HG02610 (cell line): Measurements from ENCODE around the gene STAT5A.
"Not testable (repeated sequence)": the region's sequence is repeated elsewhere in the genome, so short reads cannot be mapped to it uniquely, and the experiment has no call there.

ENCODE experiments used
- ATAC-seq: cut with Tn5 transposase; IDR thresholded peaks from one replicate; pipeline ENCODE4 v1.9.1; 2021; ENCODE audit warnings: mild to moderate bottlenecking, moderate library complexity; ENCODE audit not compliant: unreplicated experiment

STAT5A gene

DNA sequence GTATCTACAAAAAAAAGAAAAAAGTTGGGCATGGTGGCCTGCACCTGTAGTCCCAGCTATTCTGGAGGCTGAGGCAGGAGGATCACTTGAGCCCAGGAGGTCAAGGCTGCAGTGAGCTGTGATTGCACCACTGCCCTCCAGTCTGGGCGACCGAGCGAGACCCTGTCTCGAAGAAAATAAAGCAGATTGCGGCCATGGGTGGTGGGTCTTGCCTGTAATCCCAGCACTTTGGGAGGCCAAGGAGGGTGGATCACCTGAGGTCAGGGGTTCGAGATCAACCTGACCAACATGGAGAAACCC is 16.7 kb downstream of the STAT5A start:
- ATAC-seq, result not testable (repeated sequence)

DNA sequence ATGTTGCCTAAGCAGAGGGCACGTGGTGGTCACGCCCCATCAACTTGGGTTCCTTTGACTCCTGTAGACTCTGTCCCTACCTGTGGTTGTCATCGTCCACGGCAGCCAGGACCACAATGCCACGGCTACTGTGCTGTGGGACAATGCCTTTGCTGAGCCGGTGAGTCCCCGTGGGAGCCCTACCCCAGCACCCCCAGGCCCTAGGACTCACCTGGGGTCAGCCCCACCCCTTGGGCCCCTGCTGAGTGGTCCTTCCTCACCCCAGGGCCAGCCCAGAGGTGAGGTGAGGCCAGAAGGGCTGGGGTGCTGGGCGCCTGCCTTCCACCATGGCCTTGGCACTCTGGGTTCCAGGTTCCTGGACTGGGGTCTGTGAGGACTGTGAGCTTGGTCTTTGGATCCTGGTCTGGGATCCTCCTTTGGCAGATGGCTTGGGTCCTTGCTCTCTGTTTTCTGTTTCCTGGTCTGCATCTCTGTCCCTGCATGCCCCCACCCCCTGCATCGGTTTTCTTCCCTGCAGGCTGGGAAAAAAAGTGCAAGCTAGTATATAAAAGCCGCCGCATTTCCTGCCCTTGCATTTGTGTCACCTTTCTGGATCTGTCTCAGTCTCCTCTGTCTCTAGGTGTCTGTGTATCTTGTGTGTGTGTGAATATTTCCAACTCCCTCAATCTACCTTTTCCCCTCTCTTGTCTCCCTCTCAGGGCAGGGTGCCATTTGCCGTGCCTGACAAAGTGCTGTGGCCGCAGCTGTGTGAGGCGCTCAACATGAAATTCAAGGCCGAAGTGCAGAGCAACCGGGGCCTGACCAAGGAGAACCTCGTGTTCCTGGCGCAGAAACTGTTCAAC is 17.5 kb downstream of the STAT5A start:
- no peak for ATAC-seq

DNA sequence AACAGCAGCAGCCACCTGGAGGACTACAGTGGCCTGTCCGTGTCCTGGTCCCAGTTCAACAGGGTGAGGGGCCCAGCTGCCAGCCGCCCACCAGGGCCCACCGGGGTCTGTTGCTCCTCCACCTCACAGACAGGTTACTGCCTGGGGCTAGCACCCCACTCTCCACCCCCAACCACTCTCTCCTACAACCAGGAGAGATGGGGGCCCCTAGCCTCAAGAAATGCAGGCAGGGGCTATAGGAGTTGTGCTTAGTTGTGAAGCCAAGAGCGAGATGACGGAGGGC is 18.0 kb downstream of the STAT5A start:
- no peak for ATAC-seq

DNA sequence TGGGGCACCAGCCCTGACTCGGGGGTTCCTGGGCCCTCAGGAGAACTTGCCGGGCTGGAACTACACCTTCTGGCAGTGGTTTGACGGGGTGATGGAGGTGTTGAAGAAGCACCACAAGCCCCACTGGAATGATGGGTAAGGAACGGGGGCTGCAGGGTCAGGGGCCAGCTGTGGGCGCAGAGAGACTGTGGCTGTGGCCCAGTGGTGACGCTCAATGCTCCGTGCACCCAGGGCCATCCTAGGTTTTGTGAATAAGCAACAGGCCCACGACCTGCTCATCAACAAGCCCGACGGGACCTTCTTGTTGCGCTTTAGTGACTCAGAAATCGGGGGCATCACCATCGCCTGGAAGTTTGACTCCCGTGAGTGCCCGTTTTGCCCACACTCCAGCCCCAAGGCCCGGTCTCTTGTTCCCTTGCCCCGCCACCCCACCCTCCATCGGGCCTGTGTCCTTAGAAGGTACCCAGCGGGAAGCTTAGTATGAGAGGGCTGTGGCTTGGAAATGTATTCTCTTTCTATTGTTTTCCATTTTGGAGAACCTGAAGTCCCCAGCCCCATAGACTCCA is 19.1 kb downstream of the STAT5A start:
- no peak for ATAC-seq

DNA sequence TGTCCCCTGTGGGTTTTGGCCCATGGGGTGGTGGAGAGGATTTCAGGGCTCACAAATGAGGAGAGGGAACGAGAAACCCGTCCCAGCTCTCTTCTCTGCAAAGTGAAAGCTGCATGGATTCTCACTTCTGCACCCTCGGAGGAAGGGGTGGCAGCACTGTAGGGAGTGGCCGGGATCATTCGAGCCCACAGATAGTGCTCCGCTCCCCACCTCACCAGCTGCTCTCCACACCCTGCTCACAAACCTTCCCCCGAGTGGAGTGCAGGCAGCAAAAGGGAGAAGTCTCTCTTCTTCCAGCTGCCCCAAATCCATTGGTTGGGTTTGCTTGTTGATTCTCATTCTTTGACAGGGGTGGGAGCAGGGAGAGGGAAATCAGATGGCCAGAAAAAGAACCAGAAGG is 20.1 kb downstream of the STAT5A start:
- no peak for ATAC-seq

DNA sequence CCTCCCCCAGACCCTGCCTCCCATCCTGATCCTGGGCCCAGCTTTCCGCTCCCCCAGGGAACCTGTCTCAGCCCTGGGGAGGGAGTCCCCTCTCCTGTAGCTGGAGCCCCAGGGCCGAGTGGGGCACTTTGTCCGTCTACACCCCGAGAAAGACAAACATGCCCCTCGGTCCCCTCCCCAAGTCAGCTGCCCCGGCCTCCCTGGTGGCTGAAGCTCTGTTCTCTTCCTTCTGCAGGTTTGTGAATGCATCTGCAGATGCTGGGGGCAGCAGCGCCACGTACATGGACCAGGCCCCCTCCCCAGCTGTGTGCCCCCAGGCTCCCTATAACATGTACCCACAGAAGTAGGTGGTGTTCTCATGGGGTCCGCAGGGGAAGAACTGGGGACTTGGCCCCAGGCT is 20.8 kb downstream of the STAT5A start:
- ATAC-seq, result no peak

DNA sequence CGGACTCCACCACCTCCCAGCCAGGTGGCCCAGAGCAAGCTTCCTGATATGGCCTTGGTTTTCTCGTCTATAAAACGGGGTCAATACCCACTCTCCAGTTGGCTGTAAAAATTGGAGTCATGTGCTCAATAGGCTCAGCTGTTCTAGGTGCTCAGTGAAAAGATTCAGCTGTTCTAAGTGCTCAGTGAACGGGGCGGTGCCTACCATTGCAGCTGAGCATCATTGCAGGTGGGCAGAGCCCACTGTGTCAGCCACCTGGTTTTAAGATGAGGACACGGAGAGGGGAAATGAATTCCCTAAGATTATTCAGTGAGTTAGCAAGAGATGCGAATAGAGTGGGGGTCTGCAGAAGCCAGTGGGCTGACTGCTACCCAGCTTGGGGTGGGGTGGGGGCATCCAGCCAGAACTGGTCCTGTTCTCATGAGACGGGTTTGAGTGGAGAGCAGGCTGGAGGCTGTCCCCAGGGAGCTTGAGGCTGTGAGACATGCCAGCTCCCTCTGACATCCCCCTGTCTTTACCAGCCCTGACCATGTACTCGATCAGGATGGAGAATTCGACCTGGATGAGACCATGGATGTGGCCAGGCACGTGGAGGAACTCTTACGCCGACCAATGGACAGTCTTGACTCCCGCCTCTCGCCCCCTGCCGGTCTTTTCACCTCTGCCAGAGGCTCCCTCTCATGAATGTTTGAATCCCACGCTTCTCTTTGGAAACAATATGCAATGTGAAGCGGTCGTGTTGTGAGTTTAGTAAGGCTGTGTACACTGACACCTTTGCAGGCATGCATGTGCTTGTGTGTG is 21.9 kb downstream of the STAT5A start:
- ATAC-seq, result no peak

DNA sequence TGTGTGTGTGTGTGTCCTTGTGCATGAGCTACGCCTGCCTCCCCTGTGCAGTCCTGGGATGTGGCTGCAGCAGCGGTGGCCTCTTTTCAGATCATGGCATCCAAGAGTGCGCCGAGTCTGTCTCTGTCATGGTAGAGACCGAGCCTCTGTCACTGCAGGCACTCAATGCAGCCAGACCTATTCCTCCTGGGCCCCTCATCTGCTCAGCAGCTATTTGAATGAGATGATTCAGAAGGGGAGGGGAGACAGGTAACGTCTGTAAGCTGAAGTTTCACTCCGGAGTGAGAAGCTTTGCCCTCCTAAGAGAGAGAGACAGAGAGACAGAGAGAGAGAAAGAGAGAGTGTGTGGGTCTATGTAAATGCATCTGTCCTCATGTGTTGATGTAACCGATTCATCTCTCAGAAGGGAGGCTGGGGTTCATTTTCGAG is 22.5 kb downstream of the STAT5A start:
- no peak for ATAC-seq

DNA sequence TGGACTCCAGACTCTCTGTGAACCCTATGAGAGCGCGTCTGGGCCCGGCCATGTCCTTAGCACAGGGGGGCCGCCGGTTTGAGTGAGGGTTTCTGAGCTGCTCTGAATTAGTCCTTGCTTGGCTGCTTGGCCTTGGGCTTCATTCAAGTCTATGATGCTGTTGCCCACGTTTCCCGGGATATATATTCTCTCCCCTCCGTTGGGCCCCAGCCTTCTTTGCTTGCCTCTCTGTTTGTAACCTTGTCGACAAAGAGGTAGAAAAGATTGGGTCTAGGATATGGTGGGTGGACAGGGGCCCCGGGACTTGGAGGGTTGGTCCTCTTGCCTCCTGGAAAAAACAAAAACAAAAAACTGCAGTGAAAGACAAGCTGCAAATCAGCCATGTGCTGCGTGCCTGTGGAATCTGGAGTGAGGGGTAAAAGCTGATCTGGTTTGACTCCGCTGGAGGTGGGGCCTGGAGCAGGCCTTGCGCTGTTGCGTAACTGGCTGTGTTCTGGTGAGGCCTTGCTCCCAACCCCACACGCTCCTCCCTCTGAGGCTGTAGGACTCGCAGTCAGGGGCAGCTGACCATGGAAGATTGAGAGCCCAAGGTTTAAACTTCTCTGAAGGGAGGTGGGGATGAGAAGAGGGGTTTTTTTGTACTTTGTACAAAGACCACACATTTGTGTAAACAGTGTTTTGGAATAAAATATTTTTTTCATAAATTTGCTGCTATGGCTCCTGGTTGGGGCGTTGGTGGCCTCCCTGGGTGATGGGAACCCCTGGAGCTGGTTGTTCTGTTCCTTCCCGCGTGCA is 23.1 kb downstream of the STAT5A start:
- no peak for ATAC-seq

DNA sequence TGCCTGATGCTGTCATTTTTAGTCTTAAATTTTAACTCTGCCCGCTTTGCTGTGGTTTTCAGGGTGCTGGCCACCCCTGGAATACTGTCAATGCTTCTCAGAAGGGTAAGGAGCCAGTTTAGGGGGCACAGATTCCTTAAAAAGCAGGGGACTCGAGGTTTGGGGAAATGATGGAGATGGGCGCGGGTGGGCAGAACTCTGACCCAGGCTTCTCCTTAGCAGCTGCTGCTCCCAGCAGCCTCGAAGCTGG is 23.7 kb downstream of the STAT5A start:
- ATAC-seq, result no peak

DNA sequence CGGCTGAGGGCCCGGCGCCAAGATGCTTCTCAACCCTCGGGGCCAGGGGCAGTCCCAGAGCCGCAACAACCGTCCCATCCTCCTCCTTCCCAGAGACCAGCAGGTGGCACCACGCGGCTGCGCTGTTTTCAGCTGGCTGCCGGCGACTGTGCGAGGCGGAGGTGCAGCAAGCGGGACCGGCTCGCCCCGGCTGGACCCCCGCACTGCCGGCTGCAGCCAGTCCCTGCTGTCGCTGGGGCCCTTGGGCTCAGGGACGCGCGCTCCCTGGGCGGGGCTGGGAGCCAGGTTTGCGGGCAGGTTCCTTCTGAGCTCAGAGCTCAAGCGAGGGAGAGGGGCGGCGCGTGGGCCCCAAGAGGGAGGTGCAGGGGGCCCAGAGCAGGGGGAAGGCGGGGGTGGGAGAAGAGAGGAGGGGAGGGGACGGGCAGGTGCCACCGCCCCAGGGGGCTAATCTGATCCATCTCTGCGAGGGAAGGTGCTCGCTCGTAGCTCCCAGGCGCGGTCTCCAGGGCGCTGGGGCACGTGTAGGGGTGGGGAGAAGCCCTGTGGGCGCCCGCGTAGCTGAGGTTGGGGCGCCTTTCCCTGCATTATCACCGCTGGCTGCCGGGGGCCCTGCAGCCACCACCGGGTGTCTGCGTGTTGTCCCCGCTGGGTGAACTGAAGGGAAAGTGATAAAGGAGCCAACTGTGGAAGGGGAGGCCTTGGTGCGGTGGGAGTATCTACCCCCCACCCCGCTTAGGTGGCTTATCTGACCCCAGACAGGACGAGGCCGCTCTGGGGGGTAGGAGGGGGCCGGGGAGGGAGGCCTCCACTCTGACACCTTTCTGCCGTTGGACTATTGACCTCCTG is 24.2 kb downstream of the STAT5A start:
- ATAC-seq, result no peak

DNA sequence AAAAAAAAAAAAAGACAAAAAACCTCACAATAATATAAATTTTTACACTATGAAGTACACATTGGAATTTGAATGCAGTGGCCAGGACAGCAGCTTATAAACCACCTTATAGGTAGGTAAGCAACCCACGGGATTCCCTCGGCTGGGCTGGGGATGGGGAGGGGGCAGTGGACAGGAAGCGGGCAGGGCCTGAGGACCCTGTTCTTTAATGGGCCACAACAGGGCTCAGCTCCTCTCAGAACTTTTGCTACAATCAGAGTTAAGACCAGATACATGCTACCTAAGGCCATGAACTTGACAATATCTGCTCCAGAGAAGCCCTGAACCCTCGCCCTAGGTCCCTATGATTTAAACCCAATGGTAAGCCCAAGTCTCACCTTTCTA is 25.1 kb downstream of the STAT5A start:
- ATAC-seq, result no peak

DNA sequence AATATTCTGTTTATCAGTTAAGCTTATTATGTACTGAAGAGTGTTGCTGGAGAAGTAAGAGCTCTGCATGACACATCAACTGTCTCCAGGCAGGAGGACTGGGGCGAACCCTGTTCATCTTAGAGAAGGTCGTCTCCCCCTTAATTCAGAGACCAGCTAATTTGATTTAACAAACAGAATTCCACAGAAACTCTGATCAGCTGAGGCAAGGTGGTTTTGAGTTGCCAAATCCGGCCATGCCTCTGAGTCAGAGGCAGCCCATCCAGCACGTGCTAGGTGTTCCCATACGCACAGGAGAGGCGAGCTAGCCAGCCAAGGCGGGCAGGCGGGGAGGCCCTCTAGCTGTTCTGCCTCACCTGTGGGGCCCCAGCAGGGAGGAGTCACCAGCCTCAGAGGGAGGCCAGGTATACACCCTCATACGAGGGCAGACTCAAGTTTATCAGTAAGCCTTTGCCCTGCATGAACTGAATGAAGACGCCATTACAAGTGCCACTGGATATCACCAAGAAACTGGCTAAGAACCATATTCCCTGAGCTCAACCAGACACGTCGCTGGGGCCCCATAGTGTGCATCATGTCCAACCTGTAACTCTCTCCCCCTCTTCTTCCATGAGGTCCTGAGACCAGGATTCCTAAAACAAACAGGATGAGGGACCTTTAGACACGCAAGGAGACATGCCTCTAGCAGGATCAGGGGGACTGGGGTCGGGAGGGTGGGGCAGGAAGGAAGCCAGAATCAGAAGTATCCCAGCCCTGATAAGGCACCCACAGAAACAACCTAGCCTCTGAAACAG is 25.7 kb downstream of the STAT5A start:
- no peak for ATAC-seq

DNA sequence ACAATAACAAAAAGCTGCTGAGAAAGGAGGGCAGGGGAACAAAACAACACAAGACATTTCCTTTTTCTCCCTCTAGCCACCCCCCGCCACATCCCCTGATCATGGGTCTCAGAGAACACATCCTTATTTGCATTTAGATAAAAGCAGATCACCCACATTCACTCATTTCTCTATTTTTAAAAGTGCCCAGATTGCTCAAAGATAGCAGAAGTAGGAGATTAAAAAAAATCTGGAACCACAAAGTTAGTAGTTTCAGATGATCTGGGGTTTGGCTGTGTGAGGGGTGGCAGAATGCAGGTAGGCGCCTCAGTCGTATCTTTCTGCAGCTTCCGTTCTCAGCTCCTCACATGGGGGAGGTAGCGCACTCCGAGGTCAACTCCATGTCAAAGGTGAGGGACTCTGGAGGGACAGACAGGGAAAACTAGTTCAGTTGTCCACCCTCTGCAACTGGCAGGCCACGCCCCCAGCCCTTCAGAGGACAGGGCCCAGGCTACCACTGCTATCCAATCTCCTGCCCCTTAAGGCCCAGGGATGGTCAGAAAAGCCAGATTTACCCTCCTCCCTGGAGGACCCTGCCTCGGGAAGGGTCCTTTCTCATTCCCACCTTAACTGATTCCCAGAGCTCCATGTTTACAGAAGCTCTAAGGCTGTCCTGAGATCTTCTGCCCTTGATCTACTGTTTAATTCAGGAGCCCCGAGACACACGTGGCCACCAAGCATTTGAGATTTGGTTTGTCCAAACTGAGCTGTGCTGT is 27.3 kb downstream of the STAT5A start:
- no peak for ATAC-seq

DNA sequence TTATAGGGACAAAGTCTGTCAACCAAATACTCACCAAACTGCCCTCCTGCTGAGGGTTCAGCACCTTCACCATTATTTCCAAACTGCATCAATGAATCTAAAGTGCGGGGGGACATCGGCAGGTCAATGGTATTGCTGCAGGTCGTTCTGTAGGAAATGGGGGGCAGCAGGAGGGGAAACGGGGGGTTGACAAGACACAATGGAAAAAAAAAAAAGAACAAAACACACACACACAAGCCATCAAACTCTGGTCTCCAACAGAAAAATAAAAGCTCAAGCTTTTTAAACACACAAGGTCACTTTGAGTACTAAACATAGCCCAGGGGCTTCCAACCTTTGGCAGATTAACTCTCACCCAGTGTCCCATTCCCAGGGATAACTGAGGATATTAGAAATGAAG is 28.5 kb downstream of the STAT5A start:
- no peak for ATAC-seq

DNA sequence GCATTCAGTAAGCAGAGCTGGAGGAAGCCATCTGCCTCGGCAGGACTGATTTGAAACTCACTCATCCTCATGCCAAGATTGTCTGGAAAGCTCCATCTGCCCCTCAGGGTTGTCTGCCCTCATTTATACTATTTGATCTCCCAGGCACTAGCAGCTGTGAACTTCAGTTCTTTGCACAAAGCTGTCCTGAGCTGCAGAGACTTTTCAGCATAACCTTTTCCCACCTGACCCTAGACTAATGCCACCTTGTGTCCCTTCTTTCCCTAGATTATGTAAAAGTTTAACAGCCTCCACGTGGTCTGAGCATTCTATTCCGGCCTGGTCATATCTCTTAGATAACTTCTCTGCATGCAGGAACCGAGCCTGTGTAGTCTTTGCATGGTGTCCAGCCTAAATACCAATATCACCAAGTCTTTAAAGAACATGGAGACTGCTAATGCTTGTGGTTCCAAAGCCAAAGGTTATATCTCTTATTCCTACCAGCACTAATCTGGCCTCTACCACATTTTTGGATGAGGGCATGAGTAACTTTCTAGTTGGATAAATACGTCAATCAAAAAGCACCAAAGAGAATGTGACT is 29.1 kb downstream of the STAT5A start:
- no peak for ATAC-seq

DNA sequence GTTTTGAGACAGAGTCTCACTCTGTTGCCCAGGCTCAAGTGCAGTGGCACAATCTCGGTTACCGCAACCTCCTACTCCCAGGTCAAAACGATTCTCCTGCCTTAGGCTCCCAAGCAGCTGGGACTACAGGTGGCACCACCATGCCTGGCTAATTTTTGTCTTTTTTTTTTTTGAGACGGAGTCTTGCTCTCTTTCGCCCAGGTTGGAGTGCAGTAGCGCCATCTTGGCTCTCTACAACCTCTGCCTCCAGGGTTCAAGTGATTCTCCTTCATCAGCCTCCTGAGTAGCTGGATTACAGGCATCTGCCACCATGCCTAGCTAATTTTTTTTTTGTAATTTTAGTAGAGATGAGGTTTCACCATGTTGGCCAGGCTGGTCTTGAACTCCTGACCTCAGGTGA is 29.7 kb downstream of the STAT5A start:
- ATAC-seq, result not testable (repeated sequence)

DNA sequence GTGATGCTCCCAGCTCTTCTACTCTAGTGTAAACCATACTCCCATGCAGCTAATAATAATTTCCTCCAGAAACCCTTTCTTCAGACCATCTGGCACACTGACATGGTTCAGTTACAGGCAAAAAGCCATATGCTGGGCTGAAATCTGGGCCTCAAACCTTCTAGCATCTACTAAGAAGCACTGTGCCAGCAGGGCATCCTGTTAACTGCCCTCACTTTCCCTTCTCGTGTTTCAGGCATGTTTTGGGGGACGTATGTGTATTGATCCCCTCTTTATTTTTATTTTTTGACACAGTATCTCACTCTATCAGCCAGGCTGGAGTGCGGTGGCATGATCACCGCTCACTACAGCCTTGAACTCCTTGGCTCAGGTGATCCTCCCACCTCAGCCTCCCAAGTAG is 33.3 kb downstream of the STAT5A start:
- no peak for ATAC-seq
